Esophagus muscularis mucosa (tissue), 4 donors: Measurements from ENCODE around the gene RBBP7. TPM values are rescaled to one million over a fixed set of nuclear protein-coding genes. Genes with fewer than 3 reads are reported as not detected.

Source experiments
- DNase-seq: peaks from one replicate; pipeline ENCODE4 v3.0.0-alpha.2; 2017; ENCODE audit errors: extremely low spot score
- H3K27ac ChIP-seq, 4 donors: fragments of 200-600 bp; sonication (generic); replicated peaks in 1 of 4; 1 replicate in 3 of 4; 2 replicates in 1 of 4; pipeline ENCODE4 v1.5.1; 2016 to 2019; ENCODE audit warnings: mild to moderate bottlenecking in 1 of 4
- H3K27me3 ChIP-seq, 4 donors: fragments of 200-600 bp; sonication (generic); one replicate each; pipeline versions ENCODE4 v1.5.1 to v1.6.0; 2016 to 2019
- H3K36me3 ChIP-seq, 4 donors: fragments of 200-600 bp; sonication (generic); one replicate each; pipeline ENCODE4 v1.5.1; 2016 to 2019
- H3K4me1 ChIP-seq, 4 donors: fragments of 200-600 bp; sonication (generic); one replicate each; pipeline ENCODE4 v1.5.1; 2016 to 2019
- H3K4me3 ChIP-seq, 4 donors: fragments of 200-600 bp; sonication (generic); 1 replicate in 2 of 4; 2 replicates in 2 of 4; pipeline ENCODE4 v1.5.1; 2016 to 2019; ENCODE audit warnings: mild to moderate bottlenecking in 4 of 4, moderate library complexity in 1 of 4
- H3K9me3 ChIP-seq, 4 donors: fragments of 200-600 bp; sonication (generic); 1 replicate in 3 of 4; 2 replicates in 1 of 4; pipeline ENCODE4 v1.5.1; 2016 to 2019
- EP300 ChIP-seq: sonication (generic); formaldehyde crosslinking; IDR thresholded peaks from one replicate; pipeline ENCODE4 v1.6.1; 2017; ENCODE audit warnings: antibody characterized with exemption
- POLR2A ChIP-seq: fragments of 450-650 bp; IDR thresholded peaks from one replicate; pipeline ENCODE4 v1.6.1; 2017; ENCODE audit warnings: antibody characterized with exemption, moderate library complexity, mild to moderate bottlenecking, low read depth
- POLR2AphosphoS5 ChIP-seq, 2 donors: sonication (generic); formaldehyde crosslinking; IDR thresholded peaks; one replicate each; pipeline ENCODE4 v1.6.1; 2017; ENCODE audit warnings: antibody characterized with exemption in 2 of 2
- WGBS: methylation state at CpG from one replicate; pipeline ENCODE4 v1.1.5; 2018; 5-methylcytosine and 5-hydroxymethylcytosine counted together
- intact Hi-C: fragments of 100-400 bp; cut with DNase I; formaldehyde crosslinking; loops from one replicate; pipeline ENCODE4 v1.15.1; 2023
- total RNA-seq, 4 donors: library from RNA; depleted of rRNA; stranded (reverse); fragments of >200 nt; gene quantifications; one replicate each; pipeline versions ENCODE4 v1.1.0 to v1.2.1, GENCODE V29; 2016
- TF ChIP-seq, protein P1 (sequence below), 3 experiments: fragments of 200-600 bp in 2 of 3; fragments of 450-650 bp in 1 of 3; sonication (generic) in 2 of 3; IDR thresholded peaks; one replicate each; pipeline ENCODE4 v1.5.1; 2017 to 2019; ENCODE audit warnings: antibody characterized with exemption in 3 of 3, mild to moderate bottlenecking in 2 of 3, moderate library complexity in 1 of 3

Gene RBBP7
- total RNA-seq, 4 donors from 2014 or later: 105 to 150 (median 125) TPM

DNA sequence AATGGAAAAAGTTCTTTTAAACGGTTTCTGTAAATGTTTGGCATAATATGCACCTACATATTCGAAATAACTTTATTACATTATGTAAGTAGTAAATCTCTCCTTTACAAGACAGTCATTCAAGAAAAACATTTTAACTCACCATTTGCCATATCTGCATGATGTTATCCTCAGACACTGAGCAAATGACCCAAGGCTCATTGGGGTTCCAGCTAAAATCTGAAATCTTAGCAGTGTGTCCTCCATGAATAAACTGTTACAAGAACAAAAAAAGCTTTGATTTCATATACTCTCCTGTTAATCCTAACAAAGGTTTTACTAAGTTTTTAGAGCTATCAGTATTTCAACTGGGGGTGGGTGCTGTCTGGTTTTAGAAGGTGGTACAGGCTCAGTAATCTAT is 24.5 kb downstream of the RBBP7 start:
- 80% methylated on average over 2 of the region's 2 CpGs for WGBS
- Histone ChIP-seq H3K4me3 (no peak overlapping the region), H3K36me3 (peaks cover 3 to 66% (median 44%) of the 10 kb centered on the region in 4 donors), H3K4me1 (peaks cover 0 to 21% (median 9%) of the 10 kb centered on the region in 4 donors), H3K27ac (no peak overlapping the region), H3K27me3 (no peaks in the 10 kb centered on the region), H3K9me3 (no peaks in the 10 kb centered on the region)
- intact Hi-C loops: no loop called here
- TF ChIP-seq EP300 (no peak), POLR2A (no peak), POLR2AphosphoS5 (IDR thresholded peaks at IDR 0.05) (no peak)
- TF ChIP-seq, protein P1, sequence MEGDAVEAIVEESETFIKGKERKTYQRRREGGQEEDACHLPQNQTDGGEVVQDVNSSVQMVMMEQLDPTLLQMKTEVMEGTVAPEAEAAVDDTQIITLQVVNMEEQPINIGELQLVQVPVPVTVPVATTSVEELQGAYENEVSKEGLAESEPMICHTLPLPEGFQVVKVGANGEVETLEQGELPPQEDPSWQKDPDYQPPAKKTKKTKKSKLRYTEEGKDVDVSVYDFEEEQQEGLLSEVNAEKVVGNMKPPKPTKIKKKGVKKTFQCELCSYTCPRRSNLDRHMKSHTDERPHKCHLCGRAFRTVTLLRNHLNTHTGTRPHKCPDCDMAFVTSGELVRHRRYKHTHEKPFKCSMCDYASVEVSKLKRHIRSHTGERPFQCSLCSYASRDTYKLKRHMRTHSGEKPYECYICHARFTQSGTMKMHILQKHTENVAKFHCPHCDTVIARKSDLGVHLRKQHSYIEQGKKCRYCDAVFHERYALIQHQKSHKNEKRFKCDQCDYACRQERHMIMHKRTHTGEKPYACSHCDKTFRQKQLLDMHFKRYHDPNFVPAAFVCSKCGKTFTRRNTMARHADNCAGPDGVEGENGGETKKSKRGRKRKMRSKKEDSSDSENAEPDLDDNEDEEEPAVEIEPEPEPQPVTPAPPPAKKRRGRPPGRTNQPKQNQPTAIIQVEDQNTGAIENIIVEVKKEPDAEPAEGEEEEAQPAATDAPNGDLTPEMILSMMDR (IDR thresholded peaks at IDR 0.05): no peak
- DNase-seq: no peak

DNA sequence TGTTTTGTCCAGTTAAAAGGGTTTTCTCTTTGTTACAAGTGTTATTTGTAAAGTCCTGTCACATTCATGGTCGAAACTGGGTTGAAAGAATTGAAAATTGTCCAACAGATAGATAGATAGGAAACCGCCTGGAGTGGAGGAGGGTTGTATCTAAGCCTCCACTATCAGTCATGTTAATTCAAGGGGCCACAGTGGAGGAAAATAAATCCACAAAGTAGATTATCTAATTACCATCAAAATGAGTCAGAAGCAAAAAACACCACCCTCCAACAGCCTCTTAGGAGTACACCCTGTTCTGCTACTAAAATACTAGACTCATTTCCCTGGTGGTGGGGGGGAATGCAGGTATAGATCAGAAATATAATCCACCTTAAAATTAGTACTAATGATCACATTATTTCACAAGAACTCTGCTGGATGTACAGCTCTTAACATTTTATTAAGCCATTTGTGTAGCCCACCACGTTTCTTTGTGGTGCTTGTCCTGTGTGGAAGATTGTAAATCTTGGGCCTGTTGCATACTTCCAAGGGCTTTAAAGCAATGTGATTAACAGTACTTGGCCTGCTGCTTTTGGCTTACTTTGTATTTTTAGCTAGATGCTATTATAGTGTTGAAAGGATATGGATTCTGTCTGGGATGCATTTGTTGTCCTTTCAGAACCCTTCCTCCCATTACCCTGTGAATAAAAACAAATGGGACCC is 26.8 kb downstream of the RBBP7 start:
- TF ChIP-seq POLR2AphosphoS5 (IDR thresholded peaks at IDR 0.05) (no peak), EP300 (no peak), POLR2A (no peak)
- TF ChIP-seq, protein P1 (IDR thresholded peaks at IDR 0.05): no peak

DNA sequence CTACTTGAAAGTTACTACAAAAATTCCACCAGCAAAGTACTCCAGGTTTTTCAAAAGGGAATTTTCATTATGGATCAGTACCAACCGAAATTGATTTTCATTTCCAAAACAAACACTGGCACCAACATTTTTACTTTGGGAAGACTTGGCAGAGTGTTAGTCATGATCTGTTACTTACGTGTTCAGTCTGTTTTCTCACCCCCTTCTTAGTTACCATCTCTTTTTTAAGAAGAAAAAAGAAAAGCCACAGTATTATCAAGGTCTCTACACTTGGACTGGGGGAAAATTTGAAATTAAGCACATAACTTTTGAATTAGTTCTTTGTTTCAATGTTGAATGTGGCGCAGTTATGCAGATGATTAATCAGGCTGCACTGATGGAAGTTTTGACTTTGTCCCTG is 27.5 kb downstream of the RBBP7 start:
- H3K4me1 ChIP-seq: peaks cover 4 to 34% (median 30%) of the 10 kb centered on the region in 4 donors
- H3K4me3 ChIP-seq: no peak overlapping the region
- no peaks in the 10 kb centered on the region for H3K27me3 ChIP-seq
- no peaks in the 10 kb centered on the region for H3K9me3 ChIP-seq
- H3K36me3 ChIP-seq: peaks cover 3 to 70% (median 42%) of the 10 kb centered on the region in 4 donors
- H3K27ac ChIP-seq: peak overlapping the region in 2 of 4 donors; percentile 10 to 22
- no peak for DNase-seq
- intact Hi-C loops: no loop called here
- TF ChIP-seq EP300 (no peak), POLR2A (no peak), POLR2AphosphoS5 (IDR thresholded peaks at IDR 0.05) (no peak)
- TF ChIP-seq, protein P1 (IDR thresholded peaks at IDR 0.05): no peak
- 89% methylated on average over 3 of the region's 3 CpGs for WGBS

More for the DNA sequence above, 26.8 kb downstream of the RBBP7 start:
- 68% methylated on average over 3 of the region's 3 CpGs for WGBS
- no peak for DNase-seq
- H3K9me3 ChIP-seq: no peaks in the 10 kb centered on the region
- peaks cover 3 to 73% (median 45%) of the 10 kb centered on the region in 4 donors for H3K36me3 ChIP-seq
- H3K27me3 ChIP-seq: no peaks in the 10 kb centered on the region
- no peak overlapping the region for H3K4me3 ChIP-seq
- intact Hi-C loops: no loop called here
- peak overlapping the region in 3 of 4 donors; percentile 10 to 40 (median 22) for H3K27ac ChIP-seq
- peaks cover 0 to 31% (median 27%) of the 10 kb centered on the region in 4 donors for H3K4me1 ChIP-seq

DNA sequence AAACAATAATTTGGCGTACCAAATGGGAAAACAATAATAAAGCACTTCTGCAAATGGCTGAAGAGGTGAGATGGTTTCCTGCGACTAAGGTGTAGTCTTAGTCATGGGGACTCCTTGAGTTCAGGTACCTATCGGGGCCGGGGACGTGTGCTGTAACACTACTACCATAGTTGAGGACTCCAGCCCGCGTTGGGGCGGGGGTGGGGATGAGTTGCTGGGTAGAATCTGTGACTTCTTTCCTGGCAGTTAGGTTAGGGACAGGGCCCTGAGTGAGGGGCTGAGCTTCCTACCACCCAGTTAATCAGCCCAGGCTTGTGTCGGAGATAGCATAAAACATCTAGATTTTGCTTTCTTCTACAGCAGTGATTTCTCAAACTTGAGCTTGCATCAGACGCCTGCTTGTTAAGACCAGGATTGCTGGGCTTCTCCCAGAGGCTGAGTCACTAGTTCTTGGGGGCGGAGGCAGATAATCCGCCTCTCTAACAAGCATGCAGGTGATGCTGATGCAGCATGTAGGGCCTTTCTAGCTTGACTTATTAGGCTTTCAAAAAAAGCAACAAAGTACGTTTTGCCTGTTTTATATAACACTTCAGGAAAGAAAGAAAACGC is 30.2 kb downstream of the RBBP7 start:
- no peak for DNase-seq
- no peak for TF ChIP-seq EP300
- no peak for TF ChIP-seq POLR2A
- TF ChIP-seq, protein P1 (IDR thresholded peaks at IDR 0.05): no peak
- peak; percentile 13 to 39 for TF ChIP-seq POLR2AphosphoS5 (IDR thresholded peaks at IDR 0.05)
- Histone ChIP-seq H3K4me3 (no peak overlapping the region), H3K36me3 (peaks cover 0 to 62% (median 33%) of the 10 kb centered on the region in 4 donors), H3K27me3 (no peaks in the 10 kb centered on the region), H3K27ac (peak overlapping the region; percentile 39 to 65 (median 53)), H3K4me1 (peaks cover 4 to 34% (median 30%) of the 10 kb centered on the region in 4 donors), H3K9me3 (no peaks in the 10 kb centered on the region)
- WGBS: 90% methylated on average over 11 of the region's 14 CpGs
- intact Hi-C loops: no loop called here
